Left forelimb (tissue), 1 donor: ENCODE data around the gene ARID3B.
"Not testable (repeated sequence)": the region's sequence is repeated elsewhere in the genome, so short reads cannot be mapped to it uniquely, and the experiment has no call there.

Experiments
- DNase-seq: peaks from one replicate; pipeline ENCODE4 v3.0.0-alpha.2; 2018; ENCODE audit warnings: low spot score

The ARID3B gene

DNA sequence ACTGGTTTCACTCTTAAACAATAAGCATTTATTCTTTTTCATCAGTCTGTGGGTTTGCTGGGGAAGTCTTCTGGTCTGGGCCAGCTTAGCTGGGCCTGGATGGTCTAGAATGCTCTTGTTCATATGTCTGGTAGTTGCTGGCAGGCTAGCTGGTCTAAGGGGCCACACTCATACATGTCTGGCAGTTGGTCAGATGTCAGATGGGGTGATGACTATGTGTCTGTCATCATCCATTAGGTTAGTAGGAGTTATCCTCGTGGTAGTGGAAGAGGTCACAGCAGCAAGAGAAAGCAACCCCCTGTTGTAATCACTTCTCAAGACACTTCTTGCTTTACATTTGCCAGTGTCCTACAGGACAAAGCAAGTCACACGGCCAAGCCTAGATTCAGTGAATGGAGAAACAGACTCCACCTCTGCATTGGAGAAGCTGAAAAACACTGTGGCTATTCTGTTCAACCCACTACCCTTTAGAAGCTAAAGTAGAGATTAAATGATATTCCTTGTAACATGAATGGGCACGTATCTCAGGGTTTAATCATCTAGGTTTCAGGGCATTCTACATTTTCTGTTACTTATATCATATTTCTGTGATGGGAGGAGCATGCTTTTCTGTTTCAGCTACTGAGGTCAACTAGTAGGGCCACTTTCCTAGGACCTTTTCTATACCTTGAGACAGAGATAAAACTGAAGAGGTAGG, 5.5 kb upstream of the ARID3B start:
- DNase-seq, result no peak

DNA sequence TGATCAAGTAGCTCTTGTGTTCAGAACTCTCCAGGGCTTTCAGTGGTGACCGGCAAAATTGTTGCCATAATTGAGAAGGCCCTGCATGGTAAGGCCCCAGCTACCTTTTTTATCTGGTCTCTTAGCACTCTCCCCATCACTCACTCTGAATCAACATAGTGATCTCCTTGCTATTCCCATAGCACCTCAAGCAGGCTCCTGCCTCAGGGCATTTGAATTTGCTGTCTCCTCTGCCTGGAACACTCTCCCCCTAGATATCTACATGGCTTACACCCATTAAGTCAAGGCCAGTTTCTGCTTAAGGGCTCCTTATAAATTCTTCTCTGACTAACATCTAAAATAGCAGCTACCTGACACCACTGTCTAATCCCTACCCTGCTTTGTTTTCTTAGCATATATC, 3.3 kb upstream of the ARID3B start:
- no peak for DNase-seq

DNA sequence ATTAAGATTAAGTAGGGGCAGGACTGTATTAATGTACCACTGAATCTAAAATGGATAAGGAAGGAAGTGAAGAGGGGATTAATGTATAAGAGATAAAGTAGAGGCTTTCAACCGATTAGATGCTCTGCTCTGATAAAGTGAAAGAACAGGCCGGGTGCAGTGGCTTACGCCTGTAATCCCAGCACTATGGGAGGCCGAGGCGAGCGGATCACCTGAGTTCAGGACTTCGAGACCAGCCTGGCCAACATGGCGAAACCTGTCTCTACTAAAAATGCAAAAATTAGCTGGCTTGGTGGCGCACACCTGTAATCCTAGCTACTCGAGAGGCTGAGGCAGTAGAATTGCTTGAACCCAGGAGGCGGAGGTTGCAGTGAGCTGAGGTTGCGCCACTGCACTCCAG, 1.5 kb upstream of the ARID3B start:
- DNase-seq, result not testable (repeated sequence)

DNA sequence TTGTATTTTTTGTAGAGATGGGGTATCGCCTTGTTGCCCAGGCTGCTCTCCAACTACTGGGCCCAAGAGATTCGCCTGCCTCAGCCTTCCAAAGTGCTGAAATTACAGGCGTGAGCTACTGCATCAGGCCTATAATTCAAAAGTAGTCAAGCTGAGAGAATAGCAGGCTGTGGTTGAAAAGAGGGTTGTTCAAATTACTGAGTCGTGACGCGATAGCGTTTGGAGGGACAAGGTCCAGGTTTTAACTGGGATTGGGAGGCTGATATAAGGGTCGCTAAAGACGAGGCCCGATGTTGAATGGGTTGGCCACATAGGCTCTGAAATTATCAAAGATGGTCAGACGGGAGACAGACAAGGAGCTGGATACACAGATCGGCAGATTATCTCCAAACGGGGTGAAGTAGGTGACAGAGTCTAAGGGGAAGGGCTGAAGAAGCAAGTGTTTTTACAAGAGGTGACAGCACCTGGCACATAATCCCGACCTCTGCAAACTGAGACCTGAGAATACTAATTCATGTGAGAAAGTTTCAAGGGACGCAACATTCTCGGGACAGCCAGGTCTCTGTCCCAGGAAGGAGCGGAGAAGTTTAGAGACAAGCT, 759 bp upstream of the ARID3B start:
- no peak for DNase-seq

DNA sequence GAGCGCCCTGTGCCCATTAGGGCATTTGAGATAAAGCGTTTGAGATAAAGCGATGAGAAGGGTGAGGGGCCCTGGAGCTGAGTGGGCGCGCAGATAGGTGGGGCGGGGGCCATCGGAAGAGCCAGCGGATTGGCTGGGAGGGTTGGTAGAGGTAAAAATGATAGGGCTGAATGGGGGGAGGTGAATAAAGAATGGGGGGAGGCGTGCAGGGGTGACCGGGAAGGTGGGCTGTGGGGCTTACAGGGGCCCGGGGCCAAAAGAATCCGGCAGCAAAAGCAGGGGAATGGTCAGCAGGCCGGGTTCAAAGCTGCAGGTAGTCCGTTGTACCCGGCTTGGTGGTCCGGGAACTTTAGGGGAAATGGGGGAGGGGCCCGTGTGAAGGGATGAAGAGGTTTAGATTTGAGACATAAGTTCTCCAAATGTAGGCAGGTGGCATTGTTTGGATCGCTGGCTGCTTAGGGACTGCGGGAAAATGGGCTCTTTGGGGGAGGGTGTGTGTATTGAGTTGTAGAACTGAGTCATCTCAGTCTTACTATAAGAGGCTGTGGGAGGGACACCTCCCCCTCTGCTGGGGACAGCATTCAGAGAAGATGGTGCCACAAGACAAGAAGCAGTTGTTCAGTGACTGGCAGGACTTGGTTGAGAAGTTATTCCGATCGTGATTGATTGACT, 610 bp downstream of the ARID3B start:
- no peak for DNase-seq

DNA sequence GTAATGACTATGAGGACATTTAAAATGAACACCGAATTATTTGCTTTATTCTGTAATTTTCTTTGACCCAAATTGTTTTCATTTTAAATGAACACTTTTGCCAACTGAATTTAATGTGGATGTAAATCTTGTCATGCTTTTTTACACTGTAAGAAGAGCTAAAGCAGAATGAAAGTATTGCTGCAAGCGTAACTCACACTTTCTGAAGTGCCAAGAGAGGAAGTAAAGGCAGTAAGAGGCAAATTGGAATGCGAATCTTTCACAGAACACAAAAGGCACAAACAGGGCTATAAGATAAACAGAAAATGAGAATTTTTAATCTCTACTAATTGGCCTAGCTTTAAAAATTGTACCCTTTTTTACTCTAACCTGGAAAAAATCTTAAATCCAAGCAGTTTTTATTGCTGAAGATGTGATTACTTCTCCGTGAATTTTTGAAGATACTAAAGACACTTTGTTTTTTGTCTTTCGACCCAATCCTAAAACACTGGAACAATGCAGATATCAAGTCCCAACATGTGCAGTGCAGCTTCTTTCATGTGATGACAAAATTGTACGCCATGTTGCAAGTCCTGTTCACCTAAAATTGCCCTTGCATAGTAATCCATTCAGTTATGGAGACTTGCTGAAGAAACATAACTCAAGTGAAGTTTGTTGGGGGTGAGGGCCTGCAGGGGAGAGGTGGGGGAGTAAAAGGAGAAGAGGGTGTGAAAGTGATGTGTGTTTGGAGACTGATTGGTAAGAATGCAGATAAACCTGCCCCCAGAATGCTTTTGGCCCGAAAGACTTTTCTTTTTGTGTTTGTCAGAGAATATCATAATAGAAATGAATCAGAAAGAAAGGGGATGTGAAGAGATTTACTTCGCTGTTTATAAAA, 1.4 kb downstream of the ARID3B start:
- no peak for DNase-seq

DNA sequence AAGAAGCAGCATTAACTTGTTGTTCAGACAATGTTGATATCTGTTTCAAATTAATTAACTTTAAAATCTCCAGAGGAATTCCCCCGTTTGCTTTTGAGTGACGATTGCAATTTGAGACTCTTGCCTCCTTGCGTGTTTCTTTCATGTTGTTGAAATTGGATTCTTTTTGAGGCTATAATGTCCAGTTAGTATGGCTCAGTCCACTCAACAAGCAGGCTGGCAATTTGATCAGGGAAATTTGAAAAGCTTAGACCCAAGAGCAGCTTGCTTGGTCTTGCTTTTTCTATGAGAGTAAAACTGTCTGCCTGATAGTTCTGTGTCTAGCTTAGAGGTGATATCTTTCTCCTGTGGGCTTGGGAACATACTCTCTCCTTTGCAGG, 2.0 kb downstream of the ARID3B start:
- no peak for DNase-seq

DNA sequence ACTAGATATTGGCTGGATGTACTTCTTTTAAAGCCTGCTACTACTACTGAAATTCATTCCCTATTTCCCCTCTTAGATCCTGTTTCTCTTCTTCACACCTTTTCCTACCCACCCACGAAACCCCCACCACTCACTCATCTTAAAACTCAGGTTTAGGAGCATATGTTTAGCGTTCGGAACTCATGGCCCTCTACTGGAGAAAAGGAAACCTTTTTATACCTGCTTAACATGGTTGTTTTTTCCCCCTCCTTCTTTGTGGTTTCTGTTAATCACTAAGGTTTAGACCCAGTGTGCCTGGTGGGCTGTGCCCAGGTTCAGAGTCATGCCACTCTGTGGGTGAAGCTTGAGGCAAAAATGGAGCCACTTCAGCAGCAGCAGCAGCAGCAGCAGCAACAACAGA, 2.6 kb downstream of the ARID3B start:
- no peak for DNase-seq

DNA sequence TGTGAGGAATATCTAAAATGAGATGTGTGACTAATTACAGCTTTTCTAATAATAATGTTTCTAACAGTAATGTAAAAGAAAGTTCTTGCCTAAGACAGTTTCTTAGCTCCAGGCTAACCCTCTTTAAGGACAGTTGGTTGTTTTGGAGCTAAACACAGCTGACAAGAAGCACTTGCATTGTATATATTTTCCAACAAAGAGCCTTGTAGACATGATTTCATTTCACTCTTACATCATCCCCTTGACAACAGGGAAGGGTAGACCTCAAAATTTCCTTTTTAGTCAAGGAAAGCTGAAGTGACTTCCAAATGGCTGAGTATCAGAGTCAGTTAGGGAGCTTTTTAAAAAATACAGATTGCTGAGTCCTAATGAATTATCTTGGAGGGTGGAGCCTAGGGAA, 4.1 kb downstream of the ARID3B start:
- DNase-seq, result no peak

DNA sequence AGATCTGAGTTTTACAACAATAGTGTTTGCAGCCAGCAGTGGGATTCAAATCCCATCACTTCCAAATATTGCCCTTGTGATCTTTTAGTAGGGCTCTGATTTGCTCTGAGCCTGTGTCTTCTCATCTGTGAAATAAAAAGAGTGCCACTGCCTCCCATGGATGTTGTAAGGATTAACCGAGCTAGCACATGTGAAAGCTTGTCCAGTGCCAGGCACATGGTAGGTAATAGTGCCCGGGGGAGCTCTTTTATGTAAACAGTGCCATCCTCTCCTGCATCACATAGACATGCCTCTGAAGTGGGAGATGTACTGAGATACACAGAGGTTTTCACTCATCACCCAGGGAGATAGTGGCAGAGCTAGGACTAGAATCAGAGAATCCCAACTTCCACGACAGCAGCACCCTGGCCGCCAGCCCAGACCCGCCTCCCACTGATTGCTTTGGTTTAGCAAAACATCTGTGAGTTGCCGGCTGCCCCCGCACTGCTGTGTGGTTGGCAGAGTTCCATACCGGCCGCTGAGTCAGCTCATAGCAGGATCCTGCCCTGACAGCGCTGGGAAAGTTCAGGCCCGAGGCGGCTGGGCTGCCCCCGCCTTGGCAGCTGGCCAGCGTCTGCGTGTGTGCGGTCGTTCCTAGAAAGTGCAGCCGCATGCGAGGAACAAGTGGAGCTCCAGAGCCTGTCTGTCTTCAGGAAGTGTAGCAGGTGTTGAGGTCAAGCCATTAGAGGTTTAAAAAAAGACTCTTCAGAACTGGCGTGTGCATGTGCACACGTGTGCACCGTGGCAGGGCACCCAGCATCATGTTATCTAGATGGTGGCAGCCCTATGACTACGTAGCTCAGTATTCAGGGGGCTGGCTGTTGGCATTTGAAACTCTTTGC, 5.0 kb downstream of the ARID3B start:
- DNase-seq, result peak; percentile 96

DNA sequence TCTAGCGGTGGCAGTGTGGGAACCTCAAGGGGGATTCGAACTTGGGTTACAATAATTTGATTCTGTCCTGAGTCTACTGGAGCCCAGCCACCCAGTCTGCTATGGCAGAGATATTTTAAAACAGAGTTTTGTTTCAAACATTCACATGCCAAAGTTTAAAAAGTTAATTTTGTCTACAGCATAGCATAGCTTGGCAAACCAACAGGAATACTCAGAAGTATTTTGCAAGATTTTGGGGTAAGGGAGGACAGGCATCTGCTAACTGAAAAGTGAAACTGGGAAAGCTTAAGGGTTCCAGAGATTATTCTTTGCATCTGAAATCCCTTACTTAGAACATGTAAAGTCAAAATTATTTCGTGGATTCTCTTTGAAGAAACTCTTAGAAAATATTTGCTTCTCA, 6.6 kb downstream of the ARID3B start:
- no peak for DNase-seq

DNA sequence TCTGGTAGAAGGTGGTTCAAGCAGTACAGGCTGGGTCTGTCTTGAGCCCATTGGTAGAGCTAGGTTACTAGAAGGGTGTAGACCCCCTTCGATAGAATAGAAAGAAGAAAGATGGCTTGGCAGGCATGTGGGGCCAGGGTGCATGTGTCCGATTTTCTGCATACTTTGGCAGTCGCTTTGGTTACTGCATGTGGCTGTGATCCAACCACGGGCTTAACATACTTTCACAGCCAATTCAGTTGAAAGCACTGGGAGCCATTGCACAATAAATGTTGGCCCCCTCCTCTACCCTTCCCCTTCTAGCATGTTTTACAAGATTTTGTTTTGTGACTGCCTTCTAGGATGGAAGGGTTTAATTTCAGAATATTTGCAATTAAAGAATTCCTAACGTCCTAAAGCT, 7.2 kb downstream of the ARID3B start:
- DNase-seq, result no peak

DNA sequence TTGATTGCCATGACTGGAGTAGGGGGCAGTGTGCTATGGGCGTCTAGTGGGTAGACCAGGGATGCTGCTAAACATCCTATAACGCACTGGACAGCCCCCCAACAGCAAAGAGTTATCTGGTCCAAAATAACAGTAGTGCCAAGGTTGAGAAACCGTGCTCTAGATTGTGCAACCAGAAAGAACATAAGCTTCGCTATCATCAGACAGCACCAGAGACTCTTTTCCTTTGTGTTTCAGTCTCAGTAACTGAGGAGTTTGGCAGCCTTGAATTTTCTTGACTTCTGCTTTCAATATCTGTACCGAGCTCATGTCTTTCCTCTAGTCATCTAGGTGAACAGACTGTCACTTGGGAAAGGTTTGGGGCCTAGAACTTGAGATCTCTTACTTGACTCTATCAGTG, 8.8 kb downstream of the ARID3B start:
- no peak for DNase-seq

DNA sequence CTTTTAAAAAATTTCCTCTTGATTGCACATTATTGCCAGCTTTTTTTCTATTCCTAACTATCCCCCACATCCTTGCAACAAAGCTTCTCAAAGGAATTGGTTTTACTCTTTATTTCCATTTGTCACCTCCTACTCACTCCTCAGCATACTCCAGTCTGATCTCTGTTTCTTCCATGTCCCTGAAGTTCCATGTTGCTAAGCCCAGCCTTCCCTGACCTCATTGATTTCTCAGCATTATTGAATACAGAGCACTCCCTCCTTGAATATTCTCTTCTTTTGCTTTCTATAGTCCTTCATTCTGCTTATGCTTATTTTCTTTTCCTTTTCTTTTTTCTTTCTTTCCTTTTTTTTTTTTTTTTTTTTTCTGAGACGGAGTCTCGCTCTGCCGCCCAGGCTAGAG, 10.7 kb downstream of the ARID3B start:
- DNase-seq, result no peak

DNA sequence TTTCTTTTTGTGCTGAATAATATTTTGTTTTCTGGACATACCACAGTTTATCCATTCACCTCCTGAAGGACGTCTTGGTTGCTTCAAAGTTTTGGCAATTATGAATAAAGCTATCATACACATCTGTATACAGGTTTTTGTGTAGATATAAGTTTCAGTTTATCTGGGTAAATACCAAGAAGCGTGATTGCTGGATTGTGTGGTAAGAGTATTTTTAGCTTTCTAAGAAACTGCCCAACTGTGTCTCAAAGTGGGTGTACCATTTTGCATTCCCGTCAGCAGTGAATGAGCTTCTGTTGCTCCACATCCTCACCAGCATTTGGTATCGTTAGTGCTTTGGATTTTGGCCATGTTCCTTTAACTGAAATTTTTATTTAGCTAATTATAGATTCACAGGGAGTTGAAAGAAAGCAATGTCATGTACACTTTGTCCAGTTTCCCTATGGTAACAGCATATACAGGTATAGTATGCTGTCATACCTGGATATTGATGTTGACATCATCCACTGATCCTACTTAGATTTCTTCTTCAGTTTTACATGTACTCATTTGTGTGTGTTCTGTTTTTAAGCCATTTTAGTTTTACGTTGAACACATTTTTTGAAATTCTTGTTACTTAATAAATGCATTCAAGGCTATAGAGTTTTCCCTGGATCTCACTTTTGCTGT, 11.9 kb downstream of the ARID3B start:
- no peak for DNase-seq

DNA sequence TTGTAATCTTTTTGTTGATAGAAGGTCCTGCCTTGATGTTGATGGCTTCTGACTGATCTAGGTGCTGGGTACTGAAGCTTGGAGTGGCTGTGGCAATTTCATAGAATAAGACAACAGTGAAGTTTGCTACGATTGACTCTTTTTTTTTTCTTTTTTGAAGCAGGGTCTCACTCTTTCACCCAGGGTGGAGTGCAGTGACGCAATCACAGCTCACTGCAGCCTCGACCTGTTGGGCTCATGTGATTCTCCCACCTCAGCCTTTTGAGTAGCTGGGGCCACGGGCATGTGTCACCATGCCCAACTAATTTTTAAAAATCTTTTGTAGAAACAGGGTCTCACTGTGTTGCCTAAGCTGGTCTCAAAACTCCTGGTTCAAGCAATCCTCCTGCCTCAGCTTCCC, 14.2 kb downstream of the ARID3B start:
- DNase-seq, result no peak

DNA sequence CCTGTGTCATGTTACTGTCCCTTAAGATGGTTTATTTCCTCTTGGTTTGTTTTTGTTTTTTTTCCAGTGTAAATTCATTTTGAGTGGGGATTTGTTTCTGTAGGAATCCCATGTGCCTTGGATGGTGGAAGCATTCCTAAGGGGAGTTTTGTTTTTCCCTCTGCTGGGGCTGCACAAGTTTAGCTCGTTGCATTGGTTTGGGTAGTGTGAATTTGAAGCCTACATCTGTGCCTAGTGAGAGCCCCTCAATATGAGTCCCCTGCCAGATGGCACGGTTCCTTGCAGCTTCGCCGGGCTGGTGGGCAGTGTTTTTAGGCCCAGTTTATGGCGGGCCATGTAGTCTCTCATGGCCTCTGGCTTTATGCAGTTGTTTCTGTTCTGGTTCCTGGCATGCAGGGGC, 17.7 kb downstream of the ARID3B start:
- no peak for DNase-seq

DNA sequence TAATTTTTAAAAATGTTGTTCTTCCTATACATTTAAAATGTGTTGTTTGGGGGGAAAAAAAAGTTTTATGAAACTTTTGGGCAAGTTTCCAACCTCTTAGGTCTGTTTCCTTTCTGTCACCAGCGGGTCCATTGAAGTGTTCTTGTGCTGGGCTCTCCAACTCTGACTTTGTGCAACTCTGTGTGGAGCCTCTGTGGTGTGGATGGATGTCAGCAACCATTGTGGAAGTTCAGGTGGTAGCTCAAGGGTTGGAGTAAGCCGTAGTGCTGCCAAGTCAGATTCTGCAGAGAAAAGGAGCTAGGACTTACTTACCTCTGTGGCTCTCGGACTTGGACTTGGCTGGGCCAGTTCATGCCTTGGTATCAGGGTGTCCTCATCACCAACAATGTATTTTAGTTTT, 22.4 kb downstream of the ARID3B start:
- no peak for DNase-seq

DNA sequence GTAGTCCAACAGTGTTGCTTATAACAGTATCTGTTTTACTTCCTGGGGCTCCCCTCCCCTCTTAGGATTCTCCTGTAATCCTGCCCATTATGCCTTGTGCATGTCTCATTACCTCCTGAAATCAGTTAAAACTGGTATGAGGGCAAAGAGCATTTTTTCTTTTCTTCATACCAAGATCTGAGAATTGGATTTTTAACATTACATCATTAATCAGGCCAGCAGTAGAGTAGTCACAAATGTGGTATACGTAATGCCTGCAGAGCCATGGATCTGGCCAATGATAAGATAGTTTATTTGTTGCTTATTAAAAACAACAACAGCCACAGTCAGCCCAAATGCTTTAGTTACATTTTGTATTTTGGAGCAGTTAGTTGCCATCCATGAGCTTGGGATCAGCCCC, 23.2 kb downstream of the ARID3B start:
- DNase-seq, result no peak

DNA sequence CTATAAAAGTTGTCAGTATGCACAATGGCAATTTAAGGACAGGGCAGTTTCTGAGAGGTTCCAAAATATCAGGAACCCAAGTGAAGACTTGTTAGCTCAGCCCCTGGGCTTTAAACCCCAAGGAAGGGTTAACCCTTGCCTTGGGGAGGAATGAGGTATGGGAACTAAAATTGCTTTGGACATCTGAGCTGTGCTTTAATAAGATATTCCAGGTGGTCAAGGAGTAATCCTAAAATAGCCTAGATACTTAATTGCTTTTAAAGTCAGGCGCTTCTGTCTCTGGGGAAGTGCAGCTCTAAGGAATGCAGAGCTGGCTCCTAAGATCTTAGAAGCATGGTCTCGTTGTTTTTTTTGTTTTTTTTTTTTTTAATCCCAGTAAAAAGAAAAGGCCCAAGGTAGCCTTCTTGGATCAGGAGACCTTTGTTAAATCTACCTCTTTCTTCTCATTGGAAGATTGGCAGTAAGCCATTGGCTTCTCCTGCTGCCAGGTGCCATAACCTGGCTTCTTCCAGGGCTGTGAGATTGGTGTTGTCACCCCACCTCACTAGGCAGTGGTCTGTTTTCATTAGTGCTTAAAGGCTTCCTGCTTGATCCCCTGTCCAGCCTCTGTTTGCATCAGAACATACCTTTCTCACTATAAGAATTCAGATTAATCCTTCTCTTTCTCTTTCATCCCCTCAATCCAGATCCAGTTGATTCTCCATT, 24.5 kb downstream of the ARID3B start:
- DNase-seq, result no peak

DNA sequence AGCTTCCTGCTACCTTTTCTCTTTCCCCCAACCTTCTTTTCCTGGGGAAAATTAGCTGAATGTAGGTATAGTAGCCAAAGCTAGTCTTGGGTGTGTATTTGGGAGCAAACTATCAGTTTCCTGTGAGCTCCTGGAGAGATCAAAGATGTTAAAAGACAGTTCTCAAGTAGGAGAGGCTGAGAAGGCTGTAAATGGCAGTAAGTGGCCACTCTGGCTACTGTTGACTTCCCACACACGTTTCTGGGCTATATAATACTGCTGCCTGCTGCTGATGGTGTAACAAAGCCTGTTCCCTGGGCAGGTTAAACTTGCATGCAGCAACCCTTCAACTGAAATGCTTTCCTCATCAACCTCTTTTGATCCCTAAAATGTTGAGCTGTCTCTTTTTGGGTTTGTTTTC, 27.6 kb downstream of the ARID3B start:
- DNase-seq, result no peak
